HS-27A (cell line): ENCODE results near the gene ODF2L.
"Not testable (repeated sequence)": the region's sequence is repeated elsewhere in the genome, so short reads cannot be mapped to it uniquely, and the experiment has no call there.

Experiments used
- DNase-seq: peaks from one replicate; pipeline ENCODE4 v3.0.0-alpha.2; 2012; ENCODE audit warnings: low read depth, missing footprints

The ODF2L gene

GRCh38 chr1:86387916-86388627 is 8.1 kb downstream of the ODF2L start:
- peak; percentile 2 for DNase-seq

GRCh38 chr1:86382878-86383277 is 13.2 kb downstream of the ODF2L start:
- DNase-seq, result no peak

- no peak for DNase-seq
These were observed 14.9 kb downstream of the ODF2L start for GRCh38 chr1:86381223-86381622.

- DNase-seq, result peak; percentile 35
These were observed 15.8 kb downstream of the ODF2L start for GRCh38 chr1:86380257-86380861.

GRCh38 chr1:86378813-86379212 is 17.3 kb downstream of the ODF2L start:
- DNase-seq, result no peak

GRCh38 chr1:86377341-86377740 is 18.8 kb downstream of the ODF2L start:
- no peak for DNase-seq

- DNase-seq, result no peak
These were observed 20.4 kb downstream of the ODF2L start for GRCh38 chr1:86375688-86376087.

- no peak for DNase-seq
These were observed 25.5 kb downstream of the ODF2L start for GRCh38 chr1:86370601-86371022.

GRCh38 chr1:86365896-86366295 is 30.2 kb downstream of the ODF2L start:
- no peak for DNase-seq

GRCh38 chr1:86362807-86363206 is 33.3 kb downstream of the ODF2L start:
- no peak for DNase-seq

- DNase-seq, result no peak
These were observed 38.3 kb downstream of the ODF2L start for GRCh38 chr1:86357796-86358195.

- DNase-seq, result no peak
These were observed 39.9 kb downstream of the ODF2L start for GRCh38 chr1:86356247-86356646.

GRCh38 chr1:86352086-86352485 is 44.0 kb downstream of the ODF2L start:
- DNase-seq, result no peak

- DNase-seq, result not testable (repeated sequence)
These were observed 45.9 kb downstream of the ODF2L start for GRCh38 chr1:86350230-86350629.

- DNase-seq, result no peak
These were observed 49.7 kb downstream of the ODF2L start for GRCh38 chr1:86346388-86346787.

- DNase-seq, result no peak
These were observed 51.1 kb downstream of the ODF2L start for GRCh38 chr1:86345042-86345441.

- DNase-seq, result no peak
These were observed 56.2 kb downstream of the ODF2L start for GRCh38 chr1:86339906-86340305.

GRCh38 chr1:86339014-86339812 is 56.9 kb downstream of the ODF2L start:
- DNase-seq, result no peak

GRCh38 chr1:86335916-86336315 is 60.2 kb downstream of the ODF2L start:
- DNase-seq, result no peak

- DNase-seq, result no peak
These were observed 70.9 kb downstream of the ODF2L start for GRCh38 chr1:86325264-86325663.

- DNase-seq, result no peak
These were observed 71.8 kb downstream of the ODF2L start for GRCh38 chr1:86324130-86324822.

GRCh38 chr1:86322241-86322640 is 73.9 kb downstream of the ODF2L start:
- DNase-seq, result no peak
